HG03460 (cell line): ENCODE measurements around the gene ITPR1.

Experiments
- ATAC-seq: cut with Tn5 transposase; IDR thresholded peaks from one replicate; pipeline ENCODE4 v1.9.1; 2021; ENCODE audit not compliant: unreplicated experiment

ITPR1 gene

DNA sequence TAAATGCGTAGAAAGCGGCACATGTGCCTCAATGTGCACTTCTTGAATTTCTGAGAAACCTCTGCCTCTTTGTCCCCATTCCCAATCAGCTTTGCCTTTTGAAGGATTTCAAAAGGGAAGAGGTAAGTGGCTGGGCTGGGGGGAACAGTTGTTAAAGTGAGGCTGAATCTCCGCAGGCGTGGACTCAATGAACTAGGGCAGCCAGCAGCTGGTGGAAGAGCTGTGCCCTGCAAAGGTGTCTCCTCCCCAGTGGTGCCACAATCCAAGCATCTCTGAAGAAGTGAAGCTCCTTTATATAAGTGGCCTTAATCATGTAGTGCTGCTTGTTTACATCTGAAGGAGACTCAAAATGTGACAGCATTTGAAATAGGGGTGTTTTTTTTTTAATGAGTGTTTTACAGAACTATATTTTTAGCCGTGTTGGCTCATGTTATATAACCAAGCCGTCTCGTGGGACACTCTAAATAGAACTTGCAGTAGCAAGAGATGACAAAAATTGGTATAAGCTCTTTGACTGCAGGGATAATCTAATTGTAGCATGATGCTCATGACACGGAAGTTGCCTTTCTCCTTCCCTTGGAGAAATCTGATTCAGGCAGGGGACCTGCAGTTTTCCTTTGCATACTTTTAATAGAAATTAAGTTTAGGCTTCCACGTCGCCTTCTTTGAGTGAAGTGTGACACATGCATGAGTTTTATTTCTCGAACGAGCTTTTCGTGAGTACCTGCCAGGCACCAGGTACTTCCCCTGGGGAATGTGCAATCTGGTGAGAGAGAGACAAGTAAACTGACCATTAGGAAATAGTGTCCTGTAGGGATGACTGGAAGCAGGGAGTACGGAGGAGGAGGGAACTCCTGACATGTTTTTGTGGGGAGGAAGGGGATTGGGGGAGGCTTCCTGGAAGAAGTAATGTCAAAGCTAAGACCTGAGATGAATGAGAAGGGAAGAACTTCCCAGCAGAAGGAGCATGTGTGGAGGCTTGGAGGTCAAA lies 306.4 kb downstream of the ITPR1 start:
- ATAC-seq = no peak

DNA sequence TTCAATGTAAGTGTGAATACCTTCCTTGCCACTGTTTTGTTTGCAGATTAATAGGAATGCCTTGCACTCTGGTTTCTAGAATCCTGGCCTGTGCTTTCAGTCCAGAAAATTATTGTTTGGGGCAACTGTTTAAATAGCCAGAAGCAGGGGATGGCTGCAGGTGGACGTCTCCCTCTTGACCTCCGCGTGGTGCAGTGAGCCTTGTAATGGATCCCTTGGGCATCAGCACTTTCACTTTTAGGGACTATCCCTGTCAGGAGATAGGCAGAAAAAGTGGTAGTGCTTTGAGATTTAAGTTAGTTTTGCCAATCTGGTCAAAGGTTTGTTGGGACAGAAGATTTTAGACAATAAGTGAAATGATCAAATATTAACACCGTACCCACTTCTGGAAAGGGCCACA lies 307.4 kb downstream of the ITPR1 start:
- no peak for ATAC-seq

GRCh38 chr3:4801892-4802291 lies 308.7 kb downstream of the ITPR1 start:
- no peak for ATAC-seq

GRCh38 chr3:4802903-4803302 lies 309.8 kb downstream of the ITPR1 start:
- no peak for ATAC-seq

GRCh38 chr3:4804161-4805058 lies 311.3 kb downstream of the ITPR1 start:
- ATAC-seq = no peak

- no peak for ATAC-seq
Measured at GRCh38 chr3:4805662-4806061, 312.5 kb downstream of the ITPR1 start.

DNA sequence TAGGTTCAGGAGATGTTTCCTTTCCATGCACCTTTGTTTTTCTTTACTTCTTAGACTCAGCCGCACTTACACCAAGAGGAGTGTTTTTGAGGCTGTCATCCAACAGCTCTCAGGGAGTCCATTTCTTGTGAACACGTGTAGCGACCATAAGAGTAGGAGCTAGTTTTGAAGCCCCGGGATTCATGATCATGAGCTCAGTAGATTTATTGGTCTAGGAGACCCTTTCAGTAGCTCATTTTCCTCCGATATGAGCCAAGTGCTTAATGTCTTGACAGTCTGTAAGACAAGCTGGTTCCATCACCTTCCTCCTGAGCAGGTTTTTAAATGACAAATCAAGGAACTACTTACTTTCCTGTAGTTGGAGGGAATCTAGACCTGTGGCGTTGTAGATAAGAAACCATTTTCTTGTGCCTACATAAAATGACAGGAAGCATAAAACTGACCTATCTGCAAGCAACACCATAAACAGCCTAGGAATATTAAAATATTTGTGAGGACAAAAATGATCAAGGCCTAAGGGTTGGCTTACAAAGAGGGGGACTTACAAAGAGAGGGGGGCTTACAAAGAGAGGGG lies 313.5 kb downstream of the ITPR1 start:
- ATAC-seq = no peak

- no peak for ATAC-seq
Measured at GRCh38 chr3:4807381-4808280, 314.5 kb downstream of the ITPR1 start.

GRCh38 chr3:4808637-4809036 lies 315.5 kb downstream of the ITPR1 start:
- ATAC-seq = no peak

DNA sequence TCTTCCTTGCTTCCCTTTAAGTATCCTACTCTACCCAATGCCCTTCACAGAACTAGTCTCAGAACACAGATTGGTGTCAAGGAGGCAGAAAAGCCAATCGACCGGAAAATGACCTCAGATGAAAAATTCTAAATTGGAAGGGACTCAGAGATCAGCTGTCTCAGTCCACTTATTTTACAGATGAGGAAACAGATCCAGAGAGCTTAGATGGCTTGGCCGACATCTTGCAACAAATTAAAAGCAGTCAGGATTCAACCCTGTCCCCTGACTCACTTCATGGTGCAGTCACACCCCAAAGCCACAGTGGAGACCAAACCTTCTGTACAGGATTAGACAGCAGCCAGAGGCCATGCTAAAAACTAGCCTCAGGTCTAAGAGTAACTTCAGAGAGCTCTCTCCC lies 316.8 kb downstream of the ITPR1 start:
- no peak for ATAC-seq

- no peak for ATAC-seq
Measured at GRCh38 chr3:4812591-4812990, 319.4 kb downstream of the ITPR1 start.

GRCh38 chr3:4813909-4814304 lies 320.8 kb downstream of the ITPR1 start:
- no peak for ATAC-seq

- ATAC-seq = no peak
Measured at GRCh38 chr3:4814305-4814903, 321.3 kb downstream of the ITPR1 start.

- no peak for ATAC-seq
Measured at GRCh38 chr3:4814904-4815574, 321.9 kb downstream of the ITPR1 start.

DNA sequence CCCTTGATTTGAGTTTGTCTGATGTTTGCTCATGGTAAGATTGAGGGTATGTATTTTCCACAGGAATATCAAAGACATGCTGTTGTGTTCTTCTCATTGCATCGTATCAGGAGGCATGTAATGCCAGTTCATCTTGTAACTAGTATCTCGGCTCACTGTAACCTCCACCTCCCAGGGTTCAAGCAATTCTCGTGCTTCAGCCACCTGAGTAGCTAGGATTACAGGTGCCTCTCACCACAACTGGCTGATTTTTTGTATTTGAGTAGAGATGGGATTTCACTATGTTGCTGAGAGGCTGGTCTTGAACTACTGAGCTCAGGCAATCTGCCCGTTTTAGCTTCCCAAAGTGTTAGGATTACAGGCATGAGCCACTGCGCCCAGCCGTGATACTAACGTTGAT lies 323.2 kb downstream of the ITPR1 start:
- ATAC-seq = no peak

DNA sequence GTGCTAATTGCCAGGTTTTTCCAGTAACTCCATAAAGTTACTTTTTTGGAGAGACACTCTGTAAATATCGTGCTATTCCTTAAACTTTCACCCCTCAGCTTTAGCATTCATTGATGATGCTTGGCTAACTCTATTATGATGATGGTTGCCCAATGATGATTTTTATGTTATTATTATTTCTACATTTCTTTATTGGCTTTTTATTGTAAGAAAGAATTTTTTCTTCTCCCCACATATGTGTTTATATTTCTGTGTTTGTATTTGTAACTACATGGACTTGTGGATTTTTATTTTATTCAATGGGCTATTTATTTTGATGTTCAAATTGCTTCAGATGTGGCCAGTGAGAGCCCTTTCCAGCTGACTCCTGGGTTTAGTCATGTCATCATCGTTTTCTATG lies 323.6 kb downstream of the ITPR1 start:
- no peak for ATAC-seq

DNA sequence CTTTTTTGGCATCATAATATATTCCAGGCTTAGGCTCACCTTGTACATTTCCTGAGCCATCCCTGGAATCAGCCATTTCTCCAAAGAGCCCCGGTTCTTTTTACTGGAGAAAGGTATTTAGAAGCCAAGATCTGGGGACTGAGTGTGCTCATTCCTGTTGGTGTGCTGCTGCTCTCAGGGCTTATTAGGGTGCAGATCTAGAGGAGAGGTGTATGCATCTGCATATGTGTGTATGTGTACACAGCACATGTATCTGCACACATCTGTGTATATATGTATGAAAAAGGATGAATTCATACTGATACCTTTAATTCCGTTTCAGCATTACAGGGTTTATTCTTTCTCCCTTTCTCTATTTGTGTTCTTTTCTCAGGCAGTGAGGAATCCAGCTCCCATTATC lies 324.0 kb downstream of the ITPR1 start:
- no peak for ATAC-seq

- no peak for ATAC-seq
Measured at GRCh38 chr3:4818164-4818563, 325.0 kb downstream of the ITPR1 start.

DNA sequence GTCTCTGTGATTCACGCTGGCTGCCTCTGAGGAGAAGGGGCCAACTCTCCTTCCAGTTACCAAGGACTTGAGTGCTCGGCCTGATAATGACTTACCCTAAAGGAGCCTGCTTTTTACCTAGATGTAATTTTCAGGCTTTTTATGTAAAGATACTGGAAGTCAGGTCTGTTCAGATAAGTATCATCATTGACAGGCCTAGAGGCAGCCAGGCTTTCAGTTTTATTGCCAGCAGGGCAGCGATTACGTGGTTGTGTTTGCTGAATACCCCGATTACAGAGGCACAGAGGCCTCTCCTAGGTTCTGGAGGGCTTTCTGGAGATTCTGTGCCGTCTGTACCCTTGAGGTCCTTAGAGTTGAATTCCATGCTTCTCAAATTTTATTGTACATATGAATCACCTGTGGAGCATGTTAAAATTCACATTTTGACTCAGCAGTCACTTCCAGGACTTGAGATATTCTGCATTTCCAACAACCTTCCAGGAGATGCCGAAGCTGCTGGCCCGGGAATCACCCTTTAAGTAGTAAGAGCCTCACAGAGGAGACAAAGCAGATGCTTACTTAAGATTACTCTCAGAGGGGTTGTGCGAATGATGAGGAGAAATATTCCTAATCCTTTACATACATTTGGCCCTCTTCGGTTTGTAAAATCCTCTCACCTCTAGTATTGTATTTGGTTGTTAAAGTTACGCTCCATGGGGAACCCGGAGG lies 326.0 kb downstream of the ITPR1 start:
- no peak for ATAC-seq
